COLO668 (cell line): ENCODE measurements around the gene C15orf39.
"Not testable (repeated sequence)": the region's sequence is repeated elsewhere in the genome, so short reads cannot be mapped to it uniquely, and the experiment has no call there.

Experiments
- DNase-seq: peaks from one replicate; lab custom pipeline; 2025; ENCODE audit not compliant: unreplicated experiment; lab: John Stamatoyannopoulos, UW

Gene C15orf39

DNA sequence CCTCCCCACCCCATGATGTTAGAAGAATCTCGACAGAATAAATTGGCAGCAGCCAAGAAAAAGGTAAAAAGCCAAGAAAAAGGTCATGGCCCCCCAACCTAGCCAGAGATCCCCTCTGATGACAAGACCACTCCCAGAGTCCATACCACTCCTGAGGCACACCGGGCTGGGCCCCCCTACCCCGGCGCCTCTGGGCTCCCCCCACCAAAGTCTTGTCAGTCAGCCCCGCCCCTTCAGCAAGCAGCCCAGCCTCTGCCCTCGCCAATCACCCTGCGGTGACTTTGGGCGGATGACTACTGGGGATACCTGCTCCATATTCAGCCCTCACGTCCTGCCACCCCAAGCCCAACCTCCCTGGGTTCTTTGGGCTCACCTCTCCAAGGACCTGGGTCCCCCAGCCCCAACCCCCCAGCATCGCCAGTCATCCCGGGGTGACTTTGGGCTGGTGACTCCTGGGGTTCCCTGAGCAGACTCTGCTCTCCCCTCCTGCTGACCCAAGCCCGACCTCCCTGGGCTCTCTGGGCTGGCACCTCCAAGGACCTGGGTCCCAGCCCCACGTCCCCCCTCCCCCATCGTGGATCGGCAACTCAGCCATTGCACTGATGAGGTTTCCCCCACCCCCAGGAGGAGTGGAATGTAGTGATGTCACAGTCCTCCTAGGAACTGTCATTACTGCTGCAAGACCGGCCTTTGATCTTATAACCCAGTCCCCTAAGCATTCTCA, 57.1 kb downstream of the C15orf39 start:
- DNase-seq = not testable (repeated sequence)

DNA sequence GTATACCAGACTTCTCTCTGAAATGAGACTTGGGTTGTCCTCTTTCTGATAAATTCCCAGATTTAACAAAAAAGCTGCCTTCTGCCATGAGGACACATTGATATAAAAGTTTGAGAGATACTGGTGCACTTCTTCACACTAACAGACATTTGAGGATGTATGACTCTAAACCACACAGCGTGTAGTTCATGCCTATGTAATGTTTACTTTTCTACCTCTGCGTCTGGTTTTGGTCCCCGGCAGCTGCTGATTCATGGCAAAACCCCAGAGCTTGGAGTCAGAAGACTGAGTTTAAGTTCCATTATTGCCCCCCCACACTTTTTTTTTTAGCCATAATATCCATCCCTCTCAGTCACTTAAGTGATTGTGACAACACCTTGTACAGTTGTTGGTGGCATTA, 58.2 kb downstream of the C15orf39 start:
- not testable (repeated sequence) for DNase-seq
